ENCODE results near the gene CHPF. TPM values are rescaled to one million over a fixed set of nuclear protein-coding genes. Genes with fewer than 3 reads are reported as not detected.
A peak's percentile ranks its signal among the peaks of the same experiment; 100 is the strongest.

CHPF gene
- total RNA-seq, 1 experiment from 2014 or later: 17.5 TPM

DNA sequence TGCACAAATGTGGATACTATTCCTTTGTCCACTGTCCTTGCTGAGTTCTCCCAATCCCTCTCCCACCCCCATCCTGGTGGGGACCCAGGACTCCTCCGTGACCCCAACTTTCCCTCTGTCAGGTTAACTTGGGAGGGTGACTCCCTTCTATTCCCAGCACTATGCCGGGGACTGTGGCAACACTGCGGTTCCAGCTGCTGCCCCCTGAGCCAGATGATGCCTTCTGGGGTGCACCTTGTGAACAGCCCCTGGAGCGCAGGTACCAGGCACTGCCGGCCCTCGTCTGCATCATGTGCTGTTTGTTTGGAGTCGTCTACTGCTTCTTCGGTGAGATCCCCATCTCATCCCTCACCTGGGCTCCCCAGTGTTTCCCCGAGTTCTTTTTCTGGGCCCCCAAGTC is 958 bp upstream of the CHPF start:
- no TSS peak for BruUV-seq (replicated peaks)
- ATAC-seq (no peak), DNase-seq (ENCODE audit: low read depth, low spot score) (no peak)
- H3K27ac ChIP-seq (ENCODE audit: low read length): no peak overlapping the region
- H3K4me1 ChIP-seq (ENCODE audit: control insufficient read depth, insufficient read depth, low read length): peaks cover 9% of the 10 kb centered on the region; the same call in 1 of the 2 replicates
- H3K36me3 ChIP-seq (ENCODE audit: control insufficient read depth, insufficient read depth, low read length): 0 out of 2 replicates have a peak, but pooled peaks cover 2% of the 10 kb centered on the region
- TF ChIP-seq SIN3A (IDR thresholded peaks at IDR 0.05; ENCODE audit: borderline replicate concordance, insufficient read depth, low read depth, low read length) (no peak), REST (IDR thresholded peaks at IDR 0.05; ENCODE audit: insufficient read depth in 1 of 2, low read depth in 2 of 2, low read length in 1 of 2) (0 out of 4 replicates have a peak, but pooled peaks of 1 of the 2 experiments have one; percentile 25), POLR2AphosphoS5 (IDR thresholded peaks at IDR 0.05; ENCODE audit: low read depth, low read length) (no peak)
- intact Hi-C loops (cut with micrococcal nuclease; ENCODE audit: unreplicated experiment) (loop anchor here (5.0 kb wide), 1 partner anchor 83 kb away; the partner anchor contains the start of gene SLC4A3), in situ Hi-C loops (cut with HindIII; ENCODE audit: low pct_unique_long_range_greater_than_20kb, low sequenced_read_pairs) (no loop called here)
- no peaks in the 10 kb centered on the region for H3K9me3 ChIP-seq (ENCODE audit: control insufficient read depth, insufficient read depth, low read depth, low read length)
- CTCF ChIA-PET: no interaction called here
- peak overlapping the region; percentile 62 to 70 for H3K4me3 ChIP-seq (ENCODE audit: low read depth in 2 of 2, low read length in 2 of 2)
- POLR2A ChIA-PET: no interaction called here
- no peaks in the 10 kb centered on the region for H3K27me3 ChIP-seq (ENCODE audit: control insufficient read depth, insufficient read depth, low read length)

GRCh38 chr2:219542931-219543595 is 546 bp downstream of the CHPF start:
- Histone ChIP-seq H3K27ac (ENCODE audit: low read length) (no peak overlapping the region; the same call in 1 of the 2 replicates), H3K36me3 (ENCODE audit: control insufficient read depth, insufficient read depth, low read length) (0 out of 2 replicates have a peak, but pooled peaks cover 2% of the 10 kb centered on the region), H3K4me1 (ENCODE audit: control insufficient read depth, insufficient read depth, low read length) (peaks cover 9% of the 10 kb centered on the region; the same call in 1 of the 2 replicates), H3K9me3 (ENCODE audit: control insufficient read depth, insufficient read depth, low read depth, low read length) (no peaks in the 10 kb centered on the region), H3K27me3 (ENCODE audit: control insufficient read depth, insufficient read depth, low read length) (no peaks in the 10 kb centered on the region), H3K4me3 (ENCODE audit: low read depth in 2 of 2, low read length in 2 of 2) (peak overlapping the region; percentile 62 to 70)
- DNase-seq (ENCODE audit: low read depth, low spot score): no peak
- CTCF ChIA-PET: no interaction called here
- no TSS peak for BruUV-seq (replicated peaks)
- POLR2A ChIA-PET: no interaction called here
- intact Hi-C loops (cut with micrococcal nuclease; ENCODE audit: unreplicated experiment): loop anchor here (2.0 to 5.0 kb wide), 2 partner anchors 84 to 146 kb away; partner anchors contain the start of gene SLC4A3
- 0 out of 2 replicates have a peak, but pooled peaks have one; percentile 52 for TF ChIP-seq SIN3A (IDR thresholded peaks at IDR 0.05; ENCODE audit: borderline replicate concordance, insufficient read depth, low read depth, low read length)
- TF ChIP-seq TCF7L2 (IDR thresholded peaks at IDR 0.05; ENCODE audit: low read depth, low read length): no peak
- no peak for TF ChIP-seq POLR2AphosphoS5 (IDR thresholded peaks at IDR 0.05; ENCODE audit: low read depth, low read length)
- TF ChIP-seq, protein P1, sequence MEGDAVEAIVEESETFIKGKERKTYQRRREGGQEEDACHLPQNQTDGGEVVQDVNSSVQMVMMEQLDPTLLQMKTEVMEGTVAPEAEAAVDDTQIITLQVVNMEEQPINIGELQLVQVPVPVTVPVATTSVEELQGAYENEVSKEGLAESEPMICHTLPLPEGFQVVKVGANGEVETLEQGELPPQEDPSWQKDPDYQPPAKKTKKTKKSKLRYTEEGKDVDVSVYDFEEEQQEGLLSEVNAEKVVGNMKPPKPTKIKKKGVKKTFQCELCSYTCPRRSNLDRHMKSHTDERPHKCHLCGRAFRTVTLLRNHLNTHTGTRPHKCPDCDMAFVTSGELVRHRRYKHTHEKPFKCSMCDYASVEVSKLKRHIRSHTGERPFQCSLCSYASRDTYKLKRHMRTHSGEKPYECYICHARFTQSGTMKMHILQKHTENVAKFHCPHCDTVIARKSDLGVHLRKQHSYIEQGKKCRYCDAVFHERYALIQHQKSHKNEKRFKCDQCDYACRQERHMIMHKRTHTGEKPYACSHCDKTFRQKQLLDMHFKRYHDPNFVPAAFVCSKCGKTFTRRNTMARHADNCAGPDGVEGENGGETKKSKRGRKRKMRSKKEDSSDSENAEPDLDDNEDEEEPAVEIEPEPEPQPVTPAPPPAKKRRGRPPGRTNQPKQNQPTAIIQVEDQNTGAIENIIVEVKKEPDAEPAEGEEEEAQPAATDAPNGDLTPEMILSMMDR (IDR thresholded peaks at IDR 0.05): no peak
- TF ChIP-seq REST (IDR thresholded peaks at IDR 0.05; ENCODE audit: insufficient read depth in 1 of 2, low read depth in 2 of 2, low read length in 1 of 2): 0 out of 4 replicates have a peak, but pooled peaks of 1 of the 2 experiments have one; percentile 26
- in situ Hi-C loops (cut with HindIII; ENCODE audit: low pct_unique_long_range_greater_than_20kb, low sequenced_read_pairs): no loop called here
- peak; percentile 76 for ATAC-seq

Measured in Panc1 (cell line).